Epithelial cell of prostate (primary cell): Measurements from ENCODE around the gene RGMA.
"Not testable (repeated sequence)": the region's sequence is repeated elsewhere in the genome, so short reads cannot be mapped to it uniquely, and the experiment has no call there.

ENCODE experiments used
- DNase-seq: peaks from one replicate; pipeline ENCODE4 v3.0.0-alpha.2; 2011; ENCODE audit warnings: low read depth, low spot score
- H3K27ac ChIP-seq: fragments of 450-650 bp; 2 replicates; pipeline ENCODE4 v1.5.1; 2017; ENCODE audit warnings: mild to moderate bottlenecking

Gene RGMA

GRCh38 chr15:93068581-93069199 lies 20.3 kb downstream of the RGMA start:
- no peak for DNase-seq
- no peak overlapping the region for H3K27ac ChIP-seq

GRCh38 chr15:93067649-93068085 lies 21.3 kb downstream of the RGMA start:
- H3K27ac ChIP-seq, result no peak overlapping the region
- no peak for DNase-seq

GRCh38 chr15:93066834-93067648 lies 22.0 kb downstream of the RGMA start:
- no peak overlapping the region for H3K27ac ChIP-seq
- no peak for DNase-seq

GRCh38 chr15:93066224-93066681 lies 22.8 kb downstream of the RGMA start:
- no peak overlapping the region for H3K27ac ChIP-seq
- no peak for DNase-seq

GRCh38 chr15:93065641-93066045 lies 23.4 kb downstream of the RGMA start:
- no peak for DNase-seq
- H3K27ac ChIP-seq, result no peak overlapping the region

GRCh38 chr15:93063796-93064690 lies 25.0 kb downstream of the RGMA start:
- DNase-seq, result no peak
- peak overlapping the region; percentile 77 for H3K27ac ChIP-seq

- DNase-seq, result peak; percentile 85
Observed at GRCh38 chr15:93063262-93063671, 25.7 kb downstream of the RGMA start.

GRCh38 chr15:93062628-93063261 lies 26.3 kb downstream of the RGMA start:
- DNase-seq, result not testable (repeated sequence)
- peak overlapping the region; percentile 77 for H3K27ac ChIP-seq

More at GRCh38 chr15:93063262-93063671, 25.7 kb downstream of the RGMA start:
- H3K27ac ChIP-seq, result peak overlapping the region; percentile 77

GRCh38 chr15:93060336-93061248 lies 28.4 kb downstream of the RGMA start:
- DNase-seq, result no peak
- H3K27ac ChIP-seq, result no peak overlapping the region

- no peak overlapping the region for H3K27ac ChIP-seq
- no peak for DNase-seq
Observed at GRCh38 chr15:93059442-93059841, 29.6 kb downstream of the RGMA start.

- no peak overlapping the region for H3K27ac ChIP-seq
- DNase-seq, result no peak
Observed at GRCh38 chr15:93058904-93059427, 30.0 kb downstream of the RGMA start.

- no peak for DNase-seq
- no peak overlapping the region for H3K27ac ChIP-seq
Observed at GRCh38 chr15:93058128-93058527, 30.9 kb downstream of the RGMA start.

GRCh38 chr15:93057618-93058017 lies 31.4 kb downstream of the RGMA start:
- DNase-seq, result no peak
- H3K27ac ChIP-seq, result no peak overlapping the region

GRCh38 chr15:93056836-93057235 lies 32.2 kb downstream of the RGMA start:
- H3K27ac ChIP-seq, result no peak overlapping the region
- DNase-seq, result no peak

GRCh38 chr15:93055211-93055610 lies 33.8 kb downstream of the RGMA start:
- H3K27ac ChIP-seq, result no peak overlapping the region
- DNase-seq, result no peak

GRCh38 chr15:93052090-93052879 lies 36.7 kb downstream of the RGMA start:
- no peak overlapping the region for H3K27ac ChIP-seq
- no peak for DNase-seq

GRCh38 chr15:93051236-93052089 lies 37.5 kb downstream of the RGMA start:
- H3K27ac ChIP-seq, result no peak overlapping the region
- no peak for DNase-seq
